GM23248 (cell line): ENCODE data around the gene FBXL22. TPM values are rescaled to one million over a fixed set of nuclear protein-coding genes. Genes with fewer than 3 reads are reported as not detected.

ENCODE experiments used
- DNase-seq: peaks from one replicate; pipeline ENCODE4 v3.0.0-alpha.2; 2015
- H2AFZ ChIP-seq: fragments of 200-600 bp; sonication (generic); 2 replicates; pipeline ENCODE4 v1.6.1; 2016; ENCODE audit warnings: antibody characterized with exemption
- H3F3A ChIP-seq: fragments of 200-600 bp; sonication (generic); 2 replicates; pipeline ENCODE4 v1.6.1; 2016; ENCODE audit warnings: mild to moderate bottlenecking, antibody characterized with exemption, mixed run types; ENCODE audit not compliant: insufficient read depth
- H3K27ac ChIP-seq: fragments of 200-600 bp; sonication (generic); 2 replicates; pipeline ENCODE4 v1.5.1; 2016; ENCODE audit warnings: mild to moderate bottlenecking
- H3K27me3 ChIP-seq: fragments of 200-600 bp; sonication (generic); replicated peaks from 2 replicates; pipeline ENCODE4 v1.6.1; 2016; ENCODE audit warnings: mild to moderate bottlenecking; ENCODE audit not compliant: insufficient read depth
- H3K36me3 ChIP-seq: fragments of 200-600 bp; sonication (generic); 2 replicates; pipeline ENCODE4 v1.6.1; 2016; ENCODE audit warnings: low read depth, mild to moderate bottlenecking
- H3K4me1 ChIP-seq: fragments of 200-600 bp; sonication (generic); 2 replicates; pipeline ENCODE4 v1.6.1; 2016; ENCODE audit warnings: mild to moderate bottlenecking; ENCODE audit not compliant: insufficient read depth
- H3K4me2 ChIP-seq: fragments of 200-600 bp; sonication (generic); one replicate; pipeline ENCODE4 v1.6.1; 2016; ENCODE audit warnings: mild to moderate bottlenecking; ENCODE audit not compliant: unreplicated experiment
- H3K4me3 ChIP-seq: fragments of 200-600 bp; sonication (generic); 2 replicates; pipeline ENCODE4 v1.5.1; 2016; ENCODE audit warnings: mild to moderate bottlenecking
- H3K79me2 ChIP-seq: fragments of 200-600 bp; sonication (generic); 2 replicates; pipeline ENCODE4 v1.6.1; 2016; ENCODE audit warnings: mild to moderate bottlenecking; ENCODE audit not compliant: insufficient read depth
- H3K9ac ChIP-seq: fragments of 200-600 bp; sonication (generic); 2 replicates; pipeline ENCODE4 v1.6.1; 2016; ENCODE audit warnings: mild to moderate bottlenecking
- H3K9me2 ChIP-seq: fragments of 200-600 bp; sonication (generic); 2 replicates; pipeline ENCODE4 v1.6.1; 2016; ENCODE audit warnings: mixed run types, mild to moderate bottlenecking, moderate library complexity; ENCODE audit not compliant: insufficient read depth
- H3K9me3 ChIP-seq: fragments of 200-600 bp; sonication (generic); one replicate; pipeline ENCODE4 v1.6.1; 2017; ENCODE audit warnings: low read depth
- H4K20me1 ChIP-seq: fragments of 200-600 bp; sonication (generic); 2 replicates; pipeline ENCODE4 v1.6.0; 2016; ENCODE audit not compliant: insufficient read depth
- EZH2 ChIP-seq: fragments of 200-600 bp; sonication (generic); IDR thresholded peaks from 2 replicates; pipeline ENCODE4 v1.6.1; 2018; ENCODE audit warnings: antibody characterized with exemption, mild to moderate bottlenecking; ENCODE audit not compliant: insufficient read depth, poor library complexity, severe bottlenecking
- EZH2phosphoT487 ChIP-seq: fragments of 200-600 bp; sonication (generic); IDR thresholded peaks from 2 replicates; pipeline ENCODE4 v1.6.1; 2018; ENCODE audit warnings: antibody characterized with exemption, moderate library complexity, mild to moderate bottlenecking, low read depth; ENCODE audit not compliant: insufficient read depth
- WGBS, 2 experiments: methylation state at CpG; one replicate each; pipeline ENCODE4 v1.1.6; 2015 to 2017; ENCODE audit warnings: low lambda C conversion rate in 2 of 2, low coverage in 1 of 2; ENCODE audit errors: missing lambda C conversion rate in 2 of 2; 5-methylcytosine and 5-hydroxymethylcytosine counted together
- in situ Hi-C: fragments of 300-500 bp; cut with MboI; formaldehyde crosslinking; loops from 2 replicates; pipeline ENCODE4 v1.15.0; 2020
- polyA plus RNA-seq: library from polyadenylated mRNA; unstranded; fragments of >200 nt; fragmentation: Nextera tagmentation; extraction: Ambion mirVana; gene quantifications from 2 replicates; pipeline ENCODE4 v1.2.1, GENCODE V29; 2016
- total RNA-seq: library from RNA; depleted of rRNA; stranded (reverse); fragments of >200 nt; shearing (Covaris generic); gene quantifications from 2 replicates; pipeline ENCODE4 v1.2.3, GENCODE V29; 2014

Gene FBXL22
- total and polyA plus RNA-seq, 2 experiments from 2014 or later = 0.32 to 1.4 TPM

DNA sequence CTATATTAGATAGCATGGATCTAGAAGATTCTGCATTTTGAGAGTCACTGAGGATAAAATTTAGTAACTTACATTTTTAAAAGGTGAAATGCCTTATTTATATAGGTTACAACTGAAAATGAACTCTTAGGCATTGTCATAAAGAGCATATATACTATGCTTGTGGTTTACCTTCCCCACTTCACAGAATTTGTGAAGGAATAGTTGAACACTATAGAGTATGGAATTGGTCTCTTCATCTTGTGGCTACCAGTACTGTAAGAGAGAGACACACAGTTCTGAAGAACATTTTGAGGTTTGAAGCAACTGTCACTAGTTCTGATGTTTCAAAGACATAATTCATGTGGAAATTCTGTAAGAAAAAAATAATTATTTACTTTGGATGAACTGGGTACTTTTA, 41.7 kb upstream of the FBXL22 start:
- Histone ChIP-seq H3K79me2 (0 out of 2 replicates have a peak, but pooled peaks cover 7% of the 10 kb centered on the region), H3K9ac (no peak overlapping the region), H3K4me3 (no peak overlapping the region), H3K27me3 (no peaks in the 10 kb centered on the region), H3K4me1 (peaks cover 34% of the 10 kb centered on the region), H3K9me2 (no peaks in the 10 kb centered on the region), H3K27ac (no peak overlapping the region), H4K20me1 (no peaks in the 10 kb centered on the region), H2AFZ (no peak overlapping the region), H3K36me3 (no peaks in the 10 kb centered on the region; the same call in 1 of the 2 replicates), H3F3A (peaks cover 31% of the 10 kb centered on the region), H3K9me3 (no peaks in the 10 kb centered on the region), H3K4me2 (no peak overlapping the region)
- TF ChIP-seq EZH2 (no peak), EZH2phosphoT487 (no peak)
- no peak for DNase-seq
- in situ Hi-C loops = no loop called here

DNA sequence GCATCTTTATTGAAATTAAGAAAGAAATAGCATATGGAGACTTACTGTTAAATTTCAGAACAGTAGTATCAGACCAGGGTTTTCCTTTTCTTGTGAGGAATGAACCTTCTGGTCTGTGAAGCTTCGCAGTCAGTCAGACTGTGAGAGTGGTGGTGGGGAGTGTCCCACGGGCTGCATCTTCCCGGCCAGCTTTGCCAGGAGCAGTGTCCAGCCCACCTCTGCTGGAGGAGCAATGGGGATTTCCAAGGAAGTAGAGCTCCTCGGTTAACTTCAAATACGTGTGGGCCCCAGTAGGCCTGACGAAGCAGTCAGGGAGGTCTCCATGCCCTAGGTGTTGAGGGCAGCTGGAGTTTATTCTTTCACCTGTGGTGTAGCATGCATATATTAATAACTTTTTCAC, 40.9 kb upstream of the FBXL22 start:
- in situ Hi-C loops = no loop called here
- 89% methylated on average over 6 of the region's 6 CpGs for WGBS, 2 experiments

DNA sequence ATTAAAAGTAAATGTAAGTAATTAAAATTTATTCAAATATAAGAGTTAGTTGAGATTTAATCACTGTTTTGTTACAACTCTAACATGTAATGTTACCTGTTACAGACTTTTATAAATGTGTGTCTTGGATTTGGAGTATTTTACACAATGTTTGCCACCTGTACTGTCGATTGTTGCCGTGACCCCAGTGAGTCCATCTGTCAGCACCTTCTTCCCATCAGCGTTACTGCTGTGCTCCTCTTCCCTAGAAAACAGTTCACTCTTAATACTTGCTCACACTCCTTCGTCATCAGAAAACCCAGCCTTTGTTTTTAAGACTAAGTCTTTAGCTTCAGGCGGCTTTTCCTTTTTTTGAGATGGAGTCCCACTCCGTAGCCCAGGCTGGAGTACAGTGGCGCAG, 40.5 kb upstream of the FBXL22 start:
- Histone ChIP-seq H3K79me2 (0 out of 2 replicates have a peak, but pooled peaks cover 7% of the 10 kb centered on the region), H3K36me3 (no peaks in the 10 kb centered on the region; the same call in 1 of the 2 replicates), H3K9ac (no peak overlapping the region), H2AFZ (no peak overlapping the region), H3K27me3 (no peaks in the 10 kb centered on the region), H3K4me3 (no peak overlapping the region), H3K27ac (no peak overlapping the region), H3F3A (peaks cover 31% of the 10 kb centered on the region), H3K9me3 (no peaks in the 10 kb centered on the region), H3K4me2 (no peak overlapping the region), H3K9me2 (no peaks in the 10 kb centered on the region), H3K4me1 (peaks cover 29% of the 10 kb centered on the region), H4K20me1 (no peaks in the 10 kb centered on the region)
- no peak for DNase-seq
- TF ChIP-seq EZH2 (no peak), EZH2phosphoT487 (no peak)
- in situ Hi-C loops = no loop called here
- 89 to 92% methylated on average over 7 of the region's 7 CpGs for WGBS, 2 experiments

More for the DNA sequence above, 40.9 kb upstream of the FBXL22 start:
- no peak for DNase-seq
- Histone ChIP-seq H3K4me3 (no peak overlapping the region), H2AFZ (no peak overlapping the region), H3K4me1 (peaks cover 34% of the 10 kb centered on the region), H3K27ac (no peak overlapping the region), H3K36me3 (no peaks in the 10 kb centered on the region; the same call in 1 of the 2 replicates), H3F3A (peaks cover 31% of the 10 kb centered on the region), H3K27me3 (no peaks in the 10 kb centered on the region), H3K79me2 (0 out of 2 replicates have a peak, but pooled peaks cover 7% of the 10 kb centered on the region), H3K9ac (no peak overlapping the region), H3K4me2 (no peak overlapping the region), H3K9me3 (no peaks in the 10 kb centered on the region), H4K20me1 (no peaks in the 10 kb centered on the region), H3K9me2 (no peaks in the 10 kb centered on the region)
- no peak for TF ChIP-seq EZH2
- TF ChIP-seq EZH2phosphoT487 = no peak

DNA sequence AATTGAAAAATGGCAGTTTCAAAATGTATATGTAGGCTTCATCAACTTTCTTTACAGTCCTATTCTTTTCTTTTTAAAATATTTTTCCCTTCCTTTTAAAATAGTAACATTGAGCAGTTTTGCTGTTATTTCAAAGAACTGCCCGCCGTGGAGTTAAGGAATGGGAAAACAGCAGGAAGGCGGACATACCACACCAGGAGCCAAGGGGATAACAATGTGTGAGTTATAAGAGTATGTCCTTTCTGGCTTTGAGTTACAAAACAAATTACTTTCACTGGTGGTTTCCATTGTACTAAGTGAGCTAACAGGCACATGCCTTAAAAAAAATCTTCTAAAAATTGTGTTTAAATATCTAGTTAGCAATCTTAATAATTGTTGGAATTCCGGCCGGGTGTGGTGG, 37.4 kb upstream of the FBXL22 start:
- Histone ChIP-seq H3K9me2 (no peaks in the 10 kb centered on the region), H3F3A (peaks cover 6% of the 10 kb centered on the region), H3K36me3 (no peaks in the 10 kb centered on the region; the same call in 1 of the 2 replicates), H3K27ac (no peak overlapping the region), H4K20me1 (no peaks in the 10 kb centered on the region), H3K27me3 (no peaks in the 10 kb centered on the region), H3K9me3 (no peaks in the 10 kb centered on the region), H3K9ac (no peak overlapping the region), H2AFZ (no peak overlapping the region), H3K79me2 (no peaks in the 10 kb centered on the region), H3K4me2 (no peak overlapping the region), H3K4me3 (no peak overlapping the region), H3K4me1 (peaks cover 1% of the 10 kb centered on the region; the same call in 1 of the 2 replicates)
- no peak for DNase-seq
- TF ChIP-seq EZH2phosphoT487 (no peak), EZH2 (no peak)
- WGBS, 2 experiments = 96 to 100% methylated on average over 5 of the region's 5 CpGs
- in situ Hi-C loops = no loop called here
